Measurements from ENCODE around the gene ARHGEF5. TPM values are rescaled to one million over a fixed set of nuclear protein-coding genes. Genes with fewer than 3 reads are reported as not detected.
A peak's percentile ranks its signal among the peaks of the same experiment; 100 is the strongest.
"Not testable (repeated sequence)": the region's sequence is repeated elsewhere in the genome, so short reads cannot be mapped to it uniquely, and the experiment has no call there.

The ARHGEF5 gene
- total RNA-seq, 6 donors from 2014 or later, result 22.0 to 54.2 (median 29.2) TPM

- H3K9me3 ChIP-seq; H3K4me3 ChIP-seq; ATAC-seq (ENCODE audit: low FRiP score in 2 of 2); H3K4me1 ChIP-seq; H3K27ac ChIP-seq; H3K27me3 ChIP-seq; DNase-seq; H3K36me3 ChIP-seq: not testable (repeated sequence)
- 62 to 73% methylated on average over 2 of the region's 3 CpGs for WGBS, 2 donors
Observed at GRCh38 chr7:144351667-144352066, 3.5 kb upstream of the ARHGEF5 start.

GRCh38 chr7:144356185-144356584, 983 bp downstream of the ARHGEF5 start:
- H3K4me1 ChIP-seq; H3K9me3 ChIP-seq; H3K27me3 ChIP-seq; H3K4me3 ChIP-seq; DNase-seq; H3K36me3 ChIP-seq; H3K27ac ChIP-seq; ATAC-seq (ENCODE audit: low FRiP score in 2 of 2): not testable (repeated sequence)
- no CpG with 5 or more reads among the region's 6 CpGs for WGBS, 2 donors

GRCh38 chr7:144356860-144357259, 1.7 kb downstream of the ARHGEF5 start:
- H3K4me1 ChIP-seq; H3K36me3 ChIP-seq; H3K9me3 ChIP-seq; H3K27me3 ChIP-seq; H3K4me3 ChIP-seq; DNase-seq; H3K27ac ChIP-seq; ATAC-seq (ENCODE audit: low FRiP score in 2 of 2): not testable (repeated sequence)
- no CpG with 5 or more reads among the region's 11 CpGs for WGBS, 2 donors

- H3K4me1 ChIP-seq; ATAC-seq (ENCODE audit: low FRiP score in 2 of 2): not testable (repeated sequence)
- WGBS, 2 donors, result no CpG with 5 or more reads among the region's 3 CpGs
Observed at GRCh38 chr7:144362061-144362460, 6.9 kb downstream of the ARHGEF5 start.

GRCh38 chr7:144365523-144365922, 10.3 kb downstream of the ARHGEF5 start:
- not testable (repeated sequence) for H3K27me3 ChIP-seq, H3K4me3 ChIP-seq, H3K4me1 ChIP-seq, H3K9me3 ChIP-seq, H3K27ac ChIP-seq, DNase-seq, H3K36me3 ChIP-seq
- peak in 1 of 2 donors; percentile 2 for ATAC-seq (ENCODE audit: low FRiP score in 2 of 2)
- no CpG with 5 or more reads among the region's 6 CpGs for WGBS, 2 donors

More at GRCh38 chr7:144362061-144362460, 6.9 kb downstream of the ARHGEF5 start:
- not testable (repeated sequence) for H3K27me3 ChIP-seq, DNase-seq, H3K9me3 ChIP-seq, H3K36me3 ChIP-seq, H3K4me3 ChIP-seq, H3K27ac ChIP-seq

GRCh38 chr7:144367250-144367649, 12.0 kb downstream of the ARHGEF5 start:
- not testable (repeated sequence) for H3K27ac ChIP-seq; H3K27me3 ChIP-seq; H3K9me3 ChIP-seq; H3K4me3 ChIP-seq; H3K36me3 ChIP-seq; DNase-seq; H3K4me1 ChIP-seq; ATAC-seq (ENCODE audit: low FRiP score in 2 of 2)
- WGBS, 2 donors, result no CpG with 5 or more reads among the region's 9 CpGs

GRCh38 chr7:144369221-144369620, 14.0 kb downstream of the ARHGEF5 start:
- not testable (repeated sequence) for H3K36me3 ChIP-seq; H3K4me1 ChIP-seq; H3K27me3 ChIP-seq; DNase-seq; ATAC-seq (ENCODE audit: low FRiP score in 2 of 2); H3K27ac ChIP-seq; H3K9me3 ChIP-seq; H3K4me3 ChIP-seq
- 88% methylated on average over 3 of the region's 7 CpGs; no CpG with 5 or more reads in 1 of the 2 donors for WGBS, 2 donors

- no peaks in the 10 kb centered on the region for H3K4me1 ChIP-seq
- no peaks in the 10 kb centered on the region for H3K9me3 ChIP-seq
- H3K27me3 ChIP-seq, result no peaks in the 10 kb centered on the region
- WGBS, 2 donors, result 88 to 95% methylated on average over 9 of the region's 9 CpGs
- peaks cover 0 to 21% (median 14%) of the 10 kb centered on the region in 4 donors for H3K36me3 ChIP-seq
- ATAC-seq (ENCODE audit: low FRiP score in 2 of 2) (no peak), DNase-seq (peak in 1 of 2 donors; percentile 21)
- no peak overlapping the region for H3K27ac ChIP-seq
- TF ChIP-seq EP300 (IDR thresholded peaks at IDR 0.05), result no peak
- TF ChIP-seq POLR2AphosphoS5 (IDR thresholded peaks at IDR 0.05), result no peak
- TF ChIP-seq CTCF (IDR thresholded peaks at IDR 0.05), result no peak
- TF ChIP-seq POLR2A (IDR thresholded peaks at IDR 0.05), result no peak
- H3K4me3 ChIP-seq, result no peak overlapping the region
Observed at GRCh38 chr7:144378651-144379050, 23.4 kb downstream of the ARHGEF5 start.

Data from upper lobe of left lung (tissue), 6 donors.